Mesendoderm (in vitro differentiated cells): Measurements from ENCODE around the gene RFC1.
"Not testable (repeated sequence)": the region's sequence is repeated elsewhere in the genome, so short reads cannot be mapped to it uniquely, and the experiment has no call there.

Experiments used
- DNase-seq: peaks from one replicate; pipeline ENCODE4 v3.0.0; 2013
- H2AK5ac ChIP-seq: 2 replicates; pipeline ENCODE4 v1.6.1; 2013; ENCODE audit warnings: low read length, inconsistent platforms
- H2BK120ac ChIP-seq: 2 replicates; pipeline ENCODE4 v1.6.1; 2013; ENCODE audit warnings: low read depth, mild to moderate bottlenecking, low read length, moderate library complexity, mixed read lengths
- H2BK15ac ChIP-seq: replicated peaks from 2 replicates; pipeline ENCODE4 v1.6.1; 2013; ENCODE audit warnings: low read depth, mild to moderate bottlenecking, moderate library complexity
- H2BK5ac ChIP-seq: 2 replicates; pipeline ENCODE4 v1.6.1; 2013; ENCODE audit warnings: low read length, inconsistent platforms
- H3K18ac ChIP-seq: 2 replicates; pipeline ENCODE4 v1.6.1; 2013; ENCODE audit warnings: mild to moderate bottlenecking, low read length, mixed read lengths
- H3K23ac ChIP-seq: one replicate; pipeline ENCODE4 v1.6.1; 2013; ENCODE audit warnings: low read length
- H3K27ac ChIP-seq: 2 replicates; pipeline ENCODE4 v1.5.1; 2013; ENCODE audit warnings: low read depth, mild to moderate bottlenecking, inconsistent platforms, low read length, moderate library complexity
- H3K27me3 ChIP-seq: 2 replicates; pipeline ENCODE4 v1.6.1; 2013; ENCODE audit warnings: low read length, control low read depth, mild to moderate bottlenecking, inconsistent platforms; ENCODE audit not compliant: insufficient read depth, poor library complexity
- H3K36me3 ChIP-seq: 2 replicates; pipeline ENCODE4 v1.6.1; 2013; ENCODE audit warnings: low read length, inconsistent platforms; ENCODE audit not compliant: control insufficient read depth, insufficient read depth
- H3K4ac ChIP-seq: one replicate; pipeline ENCODE4 v1.6.1; 2013; ENCODE audit warnings: low read depth, mild to moderate bottlenecking, low read length, moderate library complexity
- H3K4me1 ChIP-seq: 2 replicates; pipeline ENCODE4 v1.6.1; 2013; ENCODE audit warnings: low read depth, low read length, inconsistent platforms; ENCODE audit not compliant: control insufficient read depth
- H3K4me2 ChIP-seq: 2 replicates; pipeline ENCODE4 v1.6.1; 2013; ENCODE audit warnings: low read length
- H3K4me3 ChIP-seq: 2 replicates; pipeline ENCODE4 v1.5.1; 2013; ENCODE audit warnings: mild to moderate bottlenecking, low read length
- H3K56ac ChIP-seq: one replicate; pipeline ENCODE4 v1.6.1; 2013; ENCODE audit warnings: low read length
- H3K79me1 ChIP-seq: 2 replicates; pipeline ENCODE4 v1.6.1; 2013; ENCODE audit warnings: low read length, inconsistent platforms
- H3K79me2 ChIP-seq: 2 replicates; pipeline ENCODE4 v1.6.1; 2013; ENCODE audit warnings: mild to moderate bottlenecking, low read length; ENCODE audit not compliant: control insufficient read depth, insufficient read depth
- H3K9ac ChIP-seq: 2 replicates; pipeline ENCODE4 v1.6.1; 2013; ENCODE audit warnings: low read length, inconsistent platforms
- H4K5ac ChIP-seq: one replicate; pipeline ENCODE4 v1.6.1; 2013; ENCODE audit warnings: low read length
- H4K8ac ChIP-seq: one replicate; pipeline ENCODE4 v1.6.1; 2013; ENCODE audit warnings: low read depth, mild to moderate bottlenecking, control low read depth, low read length, moderate library complexity
- WGBS: extraction: QIAGEN DNeasy Blood & Tissue Kit; methylation state at CpG from one replicate; pipeline ENCODE4 v1.1.7; 2013; ENCODE audit warnings: low lambda C conversion rate, missing lambda C conversion rate; ENCODE audit not compliant: insufficient coverage; ENCODE audit errors: extremely low coverage; 5-methylcytosine and 5-hydroxymethylcytosine counted together

RFC1 gene

GRCh38 chr4:39280770-39281169, 85.4 kb downstream of the RFC1 start:
- Histone ChIP-seq H3K56ac (no peak overlapping the region), H3K36me3 (no peaks in the 10 kb centered on the region), H3K79me2 (no peaks in the 10 kb centered on the region), H3K27me3 (no peaks in the 10 kb centered on the region), H3K4me2 (no peak overlapping the region), H3K4ac (no peak overlapping the region), H2BK5ac (no peak overlapping the region), H4K8ac (no peak overlapping the region), H2BK120ac (no peak overlapping the region), H3K4me3 (no peak overlapping the region), H3K23ac (no peak overlapping the region), H3K9ac (no peak overlapping the region), H2AK5ac (no peak overlapping the region), H3K27ac (no peak overlapping the region), H3K79me1 (no peaks in the 10 kb centered on the region), H2BK15ac (no peak overlapping the region), H4K5ac (no peak overlapping the region), H3K18ac (no peak overlapping the region), H3K4me1 (no peaks in the 10 kb centered on the region)
- no CpG with 5 or more reads among the region's 2 CpGs for WGBS
- no peak for DNase-seq

GRCh38 chr4:39279416-39279815, 86.7 kb downstream of the RFC1 start:
- Histone ChIP-seq H2BK15ac (no peak overlapping the region), H3K27ac (no peak overlapping the region), H3K4ac (no peak overlapping the region), H3K4me2 (no peak overlapping the region), H3K4me3 (no peak overlapping the region), H3K4me1 (no peaks in the 10 kb centered on the region), H2BK5ac (no peak overlapping the region), H3K23ac (no peak overlapping the region), H2BK120ac (no peak overlapping the region), H4K5ac (no peak overlapping the region), H3K18ac (no peak overlapping the region), H4K8ac (no peak overlapping the region), H2AK5ac (no peak overlapping the region), H3K36me3 (no peaks in the 10 kb centered on the region), H3K27me3 (no peaks in the 10 kb centered on the region), H3K56ac (no peak overlapping the region), H3K79me1 (no peaks in the 10 kb centered on the region), H3K79me2 (no peaks in the 10 kb centered on the region), H3K9ac (no peak overlapping the region)
- WGBS = no CpG with 5 or more reads among the region's 5 CpGs
- DNase-seq = no peak

- H3K79me2 ChIP-seq = no peaks in the 10 kb centered on the region
These were observed 87.7 kb downstream of the RFC1 start for GRCh38 chr4:39278476-39278875.

GRCh38 chr4:39277661-39278060, 88.5 kb downstream of the RFC1 start:
- H3K27ac ChIP-seq, H2BK15ac ChIP-seq, H3K4me1 ChIP-seq, H3K4ac ChIP-seq, H4K8ac ChIP-seq, H2BK120ac ChIP-seq, H4K5ac ChIP-seq, H3K9ac ChIP-seq, H3K23ac ChIP-seq, DNase-seq, H3K4me3 ChIP-seq, H3K27me3 ChIP-seq, H2BK5ac ChIP-seq, H3K79me2 ChIP-seq, H2AK5ac ChIP-seq, H3K4me2 ChIP-seq, H3K56ac ChIP-seq, H3K18ac ChIP-seq, H3K36me3 ChIP-seq, H3K79me1 ChIP-seq: not testable (repeated sequence)
- WGBS = no CpG with 5 or more reads among the region's 6 CpGs

More at GRCh38 chr4:39278476-39278875, 87.7 kb downstream of the RFC1 start:
- Histone ChIP-seq H3K56ac (no peak overlapping the region), H3K4me3 (no peak overlapping the region), H2AK5ac (no peak overlapping the region), H3K36me3 (no peaks in the 10 kb centered on the region), H3K9ac (no peak overlapping the region), H3K4me2 (no peak overlapping the region), H4K8ac (no peak overlapping the region), H3K27me3 (no peaks in the 10 kb centered on the region), H3K18ac (no peak overlapping the region), H3K79me1 (no peaks in the 10 kb centered on the region), H3K27ac (no peak overlapping the region), H3K4me1 (no peaks in the 10 kb centered on the region), H3K23ac (no peak overlapping the region), H2BK5ac (no peak overlapping the region), H2BK15ac (no peak overlapping the region), H3K4ac (no peak overlapping the region), H2BK120ac (no peak overlapping the region), H4K5ac (no peak overlapping the region)
- no peak for DNase-seq
- no CpG with 5 or more reads among the region's 9 CpGs for WGBS

GRCh38 chr4:39274503-39274902, 91.7 kb downstream of the RFC1 start:
- Histone ChIP-seq H3K4me2 (no peak overlapping the region), H3K56ac (no peak overlapping the region), H2BK15ac (no peak overlapping the region), H3K4me3 (no peak overlapping the region), H2BK5ac (no peak overlapping the region), H3K27ac (no peak overlapping the region), H3K23ac (no peak overlapping the region), H3K4me1 (no peaks in the 10 kb centered on the region), H3K36me3 (no peaks in the 10 kb centered on the region), H2AK5ac (no peak overlapping the region), H2BK120ac (no peak overlapping the region), H3K27me3 (no peaks in the 10 kb centered on the region), H4K8ac (no peak overlapping the region), H4K5ac (no peak overlapping the region), H3K18ac (no peak overlapping the region), H3K4ac (no peak overlapping the region), H3K9ac (no peak overlapping the region), H3K79me2 (no peaks in the 10 kb centered on the region), H3K79me1 (no peaks in the 10 kb centered on the region)
- no peak for DNase-seq
- WGBS = no CpG with 5 or more reads among the region's 4 CpGs

GRCh38 chr4:39263895-39264294, 102.3 kb downstream of the RFC1 start:
- Histone ChIP-seq H3K27me3 (no peaks in the 10 kb centered on the region), H2BK120ac (no peak overlapping the region), H2BK5ac (no peak overlapping the region), H3K79me1 (no peaks in the 10 kb centered on the region), H3K23ac (no peak overlapping the region), H3K4me3 (no peak overlapping the region), H3K18ac (no peak overlapping the region), H2AK5ac (no peak overlapping the region), H3K4me1 (no peaks in the 10 kb centered on the region), H4K5ac (no peak overlapping the region), H3K27ac (no peak overlapping the region), H3K36me3 (no peaks in the 10 kb centered on the region), H3K4ac (no peak overlapping the region), H3K79me2 (no peaks in the 10 kb centered on the region), H3K4me2 (no peak overlapping the region), H4K8ac (no peak overlapping the region), H3K9ac (no peak overlapping the region), H2BK15ac (no peak overlapping the region), H3K56ac (no peak overlapping the region)
- DNase-seq = no peak
- WGBS = no CpG with 5 or more reads among the region's 2 CpGs
